CD4-positive, CD25-positive, alpha-beta regulatory T cell (primary cell): ENCODE data around the gene ACAP2. TPM values are rescaled to one million over a fixed set of nuclear protein-coding genes. Genes with fewer than 3 reads are reported as not detected.
"Not testable (repeated sequence)": the region's sequence is repeated elsewhere in the genome, so short reads cannot be mapped to it uniquely, and the experiment has no call there.

Experiments
- ATAC-seq, 2 donors: fragments of 150-1000 bp; cut with Tn5 transposase; one replicate each; pipeline ENCODE4 v1.10.0; 2021; ENCODE audit warnings: low read depth in 2 of 2, moderate number of reproducible peaks in 2 of 2, moderate library complexity in 1 of 2
- DNase-seq, 3 donors: peaks; one replicate each; pipeline versions ENCODE4 v3.0.0 to v3.0.0-alpha.2; 2012 to 2022; ENCODE audit warnings: mixed read lengths in 1 of 3
- H3K27ac ChIP-seq: one replicate; pipeline ENCODE4 v1.7.0; 2013; ENCODE audit warnings: mild to moderate bottlenecking, low read length; ENCODE audit not compliant: insufficient read depth, poor library complexity, severe bottlenecking
- H3K27me3 ChIP-seq: one replicate; pipeline ENCODE4 v1.7.0; 2013; ENCODE audit warnings: low read length; ENCODE audit not compliant: control insufficient read depth, insufficient read depth
- H3K36me3 ChIP-seq: one replicate; pipeline ENCODE4 v1.7.0; 2013; ENCODE audit warnings: mild to moderate bottlenecking, low read length, moderate library complexity; ENCODE audit not compliant: control insufficient read depth, insufficient read depth
- H3K4me1 ChIP-seq: 2 replicates; pipeline ENCODE4 v1.7.0; 2013; ENCODE audit warnings: mild to moderate bottlenecking, low read length; ENCODE audit not compliant: insufficient read depth, control insufficient read depth, poor library complexity, severe bottlenecking
- H3K4me3 ChIP-seq: one replicate; pipeline ENCODE4 v1.7.0; 2013; ENCODE audit warnings: low read depth, mild to moderate bottlenecking, low read length, moderate library complexity
- H3K9me3 ChIP-seq, 2 experiments: 1 replicate in 1 of 2; 2 replicates in 1 of 2; pipeline ENCODE4 v1.7.0; 2013; ENCODE audit warnings: low read length in 2 of 2, mild to moderate bottlenecking in 1 of 2, moderate library complexity in 1 of 2; ENCODE audit not compliant: control insufficient read depth in 2 of 2
- H3K27ac Mint-ChIP-seq, 3 donors: one replicate each; pipeline ENCODE4 v1.8.0; 2020 to 2022; ENCODE audit warnings: mild to moderate bottlenecking in 3 of 3, mixed read lengths in 3 of 3, moderate library complexity in 2 of 3
- H3K27me3 Mint-ChIP-seq: one replicate; pipeline ENCODE4 v1.8.0; 2022; ENCODE audit warnings: mild to moderate bottlenecking, mixed read lengths
- H3K36me3 Mint-ChIP-seq: one replicate; pipeline ENCODE4 v1.8.0; 2020; ENCODE audit warnings: mixed read lengths
- H3K4me1 Mint-ChIP-seq, 4 donors: one replicate each; pipeline ENCODE4 v1.8.0; 2020 to 2022; ENCODE audit warnings: mixed read lengths in 4 of 4, mild to moderate bottlenecking in 1 of 4
- H3K4me3 Mint-ChIP-seq, 4 donors: one replicate each; pipeline ENCODE4 v1.8.0; 2020 to 2022; ENCODE audit warnings: mild to moderate bottlenecking in 4 of 4, mixed read lengths in 4 of 4, moderate library complexity in 3 of 4
- H3K9me3 Mint-ChIP-seq, 7 donors: one replicate each; pipeline ENCODE4 v1.8.0; 2020 to 2022; ENCODE audit warnings: mixed read lengths in 7 of 7, mild to moderate bottlenecking in 3 of 7, moderate library complexity in 2 of 7
- polyA plus RNA-seq, 4 donors: library from polyadenylated mRNA; unstranded; fragments of 300-500 nt; fragmentation: Illumina TruSeq; gene quantifications; one replicate each; pipeline ENCODE4 v1.2.3, GENCODE V29; 2021
- total RNA-seq: library from RNA; stranded (reverse); gene quantifications from one replicate; pipeline ENCODE4 v1.2.3, GENCODE V29; 2022

Gene ACAP2
- total and polyA plus RNA-seq, 5 donors from 2014 or later, result 36.9 to 121 (median 51.9) TPM

GRCh38 chr3:195312714-195313113 lies 130.1 kb downstream of the ACAP2 start:
- H3K27ac ChIP-seq, result no peak overlapping the region
- Mint-ChIP-seq H3K4me3 (no peak overlapping the region), H3K27me3 (no peaks in the 10 kb centered on the region), H3K4me1 (peaks cover 0 to 8% (median 2%) of the 10 kb centered on the region in 4 donors), H3K27ac (peak overlapping the region in 1 of 3 donors; percentile 42), H3K36me3 (no peaks in the 10 kb centered on the region), H3K9me3 (no peaks in the 10 kb centered on the region)
- H3K27me3 ChIP-seq, result no peaks in the 10 kb centered on the region
- H3K36me3 ChIP-seq, result peaks cover 20% of the 10 kb centered on the region
- no peaks in the 10 kb centered on the region for H3K9me3 ChIP-seq
- DNase-seq, result no peak
- no peak overlapping the region for H3K4me3 ChIP-seq
- H3K4me1 ChIP-seq, result no peaks in the 10 kb centered on the region
- ATAC-seq, result no peak

- H3K36me3 Mint-ChIP-seq, result peaks cover 18% of the 10 kb centered on the region
- ATAC-seq (no peak), DNase-seq (no peak)
- no peak overlapping the region for H3K27ac ChIP-seq
- H3K36me3 ChIP-seq, result peaks cover 57% of the 10 kb centered on the region
- no peak overlapping the region for H3K4me3 ChIP-seq
- no peaks in the 10 kb centered on the region for H3K9me3 Mint-ChIP-seq
- no peaks in the 10 kb centered on the region for H3K27me3 ChIP-seq
- H3K27me3 Mint-ChIP-seq, result no peaks in the 10 kb centered on the region
- no peak overlapping the region for H3K27ac Mint-ChIP-seq
- H3K4me1 Mint-ChIP-seq, result peaks cover 0 to 8% (median 3%) of the 10 kb centered on the region in 4 donors
- H3K4me3 Mint-ChIP-seq, result no peak overlapping the region
- H3K9me3 ChIP-seq, result no peaks in the 10 kb centered on the region
- H3K4me1 ChIP-seq, result no peaks in the 10 kb centered on the region
Measured at GRCh38 chr3:195307711-195308110, 135.1 kb downstream of the ACAP2 start.

GRCh38 chr3:195306369-195306768 lies 136.5 kb downstream of the ACAP2 start:
- ATAC-seq (no peak), DNase-seq (no peak)
- H3K27ac ChIP-seq, result no peak overlapping the region
- H3K9me3 ChIP-seq, result no peaks in the 10 kb centered on the region
- H3K4me3 Mint-ChIP-seq, result no peak overlapping the region
- H3K4me1 ChIP-seq, result no peaks in the 10 kb centered on the region
- peaks cover 0 to 10% (median 5%) of the 10 kb centered on the region in 4 donors for H3K4me1 Mint-ChIP-seq
- no peak overlapping the region for H3K4me3 ChIP-seq
- H3K36me3 Mint-ChIP-seq, result peaks cover 26% of the 10 kb centered on the region
- no peaks in the 10 kb centered on the region for H3K9me3 Mint-ChIP-seq
- H3K27me3 Mint-ChIP-seq, result no peaks in the 10 kb centered on the region
- no peaks in the 10 kb centered on the region for H3K27me3 ChIP-seq
- peak overlapping the region in 1 of 3 donors; percentile 76 for H3K27ac Mint-ChIP-seq
- peaks cover 65% of the 10 kb centered on the region for H3K36me3 ChIP-seq

DNA sequence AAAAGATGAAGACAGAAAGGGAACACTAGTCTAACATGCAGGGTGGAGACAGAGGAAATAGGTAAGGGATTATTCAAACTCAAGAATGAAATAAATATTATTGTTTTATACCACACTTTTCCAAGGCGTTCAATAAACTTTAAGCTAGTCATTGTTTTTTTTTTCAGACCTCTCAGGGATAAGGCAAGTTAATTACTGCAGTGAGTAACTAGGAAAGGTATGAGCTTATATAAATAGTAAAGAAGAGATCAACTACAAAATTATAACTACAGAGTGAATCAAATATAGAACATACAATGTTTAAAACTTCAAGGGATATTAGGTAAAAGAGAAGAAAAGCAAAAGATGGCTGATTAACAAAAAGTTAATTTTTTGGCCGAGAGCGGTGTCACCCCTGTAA lies 140.4 kb downstream of the ACAP2 start:
- H3K36me3 Mint-ChIP-seq, result peaks cover 35% of the 10 kb centered on the region
- no peaks in the 10 kb centered on the region for H3K9me3 Mint-ChIP-seq
- H3K4me3 Mint-ChIP-seq, result no peak overlapping the region
- H3K27ac Mint-ChIP-seq, result no peak overlapping the region
- H3K27me3 Mint-ChIP-seq, result no peaks in the 10 kb centered on the region
- no peaks in the 10 kb centered on the region for H3K4me1 ChIP-seq
- no peak overlapping the region for H3K27ac ChIP-seq
- no peaks in the 10 kb centered on the region for H3K9me3 ChIP-seq
- H3K4me1 Mint-ChIP-seq, result peaks cover 7 to 22% (median 12%) of the 10 kb centered on the region in 4 donors
- DNase-seq, result no peak
- no peaks in the 10 kb centered on the region for H3K27me3 ChIP-seq
- peaks cover 67% of the 10 kb centered on the region for H3K36me3 ChIP-seq
- no peak overlapping the region for H3K4me3 ChIP-seq
- ATAC-seq, result no peak

GRCh38 chr3:195297446-195297845 lies 145.4 kb downstream of the ACAP2 start:
- peak overlapping the region; percentile 49 for H3K27ac ChIP-seq
- Mint-ChIP-seq H3K4me3 (no peak overlapping the region), H3K27me3 (no peaks in the 10 kb centered on the region), H3K36me3 (peaks cover 31% of the 10 kb centered on the region), H3K4me1 (peaks cover 8 to 19% (median 16%) of the 10 kb centered on the region in 4 donors), H3K27ac (peak overlapping the region in 2 of 3 donors; percentile 37 to 43), H3K9me3 (no peaks in the 10 kb centered on the region)
- H3K4me3 ChIP-seq, result no peak overlapping the region
- no peaks in the 10 kb centered on the region for H3K27me3 ChIP-seq
- ATAC-seq, result no peak
- no peaks in the 10 kb centered on the region for H3K4me1 ChIP-seq
- peak in 1 of 3 donors; percentile 57 for DNase-seq
- H3K36me3 ChIP-seq, result peaks cover 50% of the 10 kb centered on the region
- no peaks in the 10 kb centered on the region for H3K9me3 ChIP-seq

- ATAC-seq (no peak), DNase-seq (no peak)
- Histone ChIP-seq H3K4me3 (no peak overlapping the region), H3K9me3 (no peaks in the 10 kb centered on the region), H3K27ac (no peak overlapping the region), H3K36me3 (peaks cover 49% of the 10 kb centered on the region), H3K4me1 (no peaks in the 10 kb centered on the region), H3K27me3 (no peaks in the 10 kb centered on the region)
- no peaks in the 10 kb centered on the region for H3K27me3 Mint-ChIP-seq
- H3K36me3 Mint-ChIP-seq, result peaks cover 32% of the 10 kb centered on the region
- H3K9me3 Mint-ChIP-seq, result no peaks in the 10 kb centered on the region
- no peak overlapping the region for H3K4me3 Mint-ChIP-seq
- H3K4me1 Mint-ChIP-seq, result peaks cover 8 to 19% (median 15%) of the 10 kb centered on the region in 4 donors
- no peak overlapping the region for H3K27ac Mint-ChIP-seq
Measured at GRCh38 chr3:195296662-195297061, 146.2 kb downstream of the ACAP2 start.

DNA sequence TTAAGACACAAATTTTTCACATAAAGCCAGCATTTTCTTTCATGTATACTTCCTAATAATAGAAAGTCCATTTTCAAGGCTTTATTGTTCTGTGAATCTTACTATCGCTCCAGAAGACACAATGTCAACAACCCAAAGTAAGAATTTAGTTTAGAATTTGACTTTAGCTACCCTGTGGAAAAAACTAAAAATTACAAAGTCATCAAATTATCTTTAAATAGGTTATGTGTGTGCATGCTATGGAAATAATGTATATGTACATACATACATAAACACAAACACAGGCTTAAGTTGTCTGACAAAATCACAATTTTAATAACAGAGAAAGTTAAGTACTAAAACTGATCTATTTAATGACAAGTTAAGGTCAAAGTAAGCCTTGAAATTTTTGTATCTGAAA lies 151.7 kb downstream of the ACAP2 start:
- no peaks in the 10 kb centered on the region for H3K4me1 ChIP-seq
- no peaks in the 10 kb centered on the region for H3K9me3 Mint-ChIP-seq
- no peak overlapping the region for H3K27ac Mint-ChIP-seq
- H3K36me3 Mint-ChIP-seq, result peaks cover 35% of the 10 kb centered on the region
- H3K9me3 ChIP-seq, result no peaks in the 10 kb centered on the region
- H3K4me3 ChIP-seq, result no peak overlapping the region
- H3K4me1 Mint-ChIP-seq, result peaks cover 1 to 9% (median 5%) of the 10 kb centered on the region in 4 donors
- no peaks in the 10 kb centered on the region for H3K27me3 Mint-ChIP-seq
- H3K36me3 ChIP-seq, result peaks cover 73% of the 10 kb centered on the region
- no peak for ATAC-seq
- no peak overlapping the region for H3K27ac ChIP-seq
- DNase-seq, result no peak
- H3K4me3 Mint-ChIP-seq, result no peak overlapping the region
- H3K27me3 ChIP-seq, result no peaks in the 10 kb centered on the region

GRCh38 chr3:195290643-195291042 lies 152.2 kb downstream of the ACAP2 start:
- H3K9me3 ChIP-seq, DNase-seq, H3K27ac ChIP-seq, H3K9me3 Mint-ChIP-seq, H3K27me3 Mint-ChIP-seq, ATAC-seq, H3K27me3 ChIP-seq, H3K27ac Mint-ChIP-seq, H3K4me3 Mint-ChIP-seq, H3K4me3 ChIP-seq, H3K4me1 ChIP-seq: not testable (repeated sequence)
- Mint-ChIP-seq H3K36me3 (peaks cover 35% of the 10 kb centered on the region), H3K4me1 (peaks cover 5 to 12% (median 7%) of the 10 kb centered on the region in 4 donors)
- H3K36me3 ChIP-seq, result peaks cover 76% of the 10 kb centered on the region
